UCSD-AML1 (cell line): ENCODE measurements around the gene GPR176.

Experiments
- DNase-seq: peaks from one replicate; lab custom pipeline; 2025; ENCODE audit not compliant: unreplicated experiment; lab: John Stamatoyannopoulos, UW

Gene GPR176

GRCh38 chr15:39919748-39920509 is at the start of gene GPR176:
Gene GPR176, minus strand, starts transcription at chr15:39920266. Its CDS starts 240 bp downstream, at chr15:39920026.
- no peak for DNase-seq

GRCh38 chr15:39969002-39969394 is 48.9 kb upstream of the GPR176 start:
- DNase-seq = no peak

GRCh38 chr15:39968273-39969001 is 48.4 kb upstream of the GPR176 start:
- no peak for DNase-seq

- DNase-seq = no peak
Measured at GRCh38 chr15:39966521-39966920, 46.5 kb upstream of the GPR176 start.

- DNase-seq = no peak
Measured at GRCh38 chr15:39963786-39964185, 43.7 kb upstream of the GPR176 start.

- no peak for DNase-seq
Measured at GRCh38 chr15:39961051-39961450, 41.0 kb upstream of the GPR176 start.

GRCh38 chr15:39960411-39960810 is 40.3 kb upstream of the GPR176 start:
- no peak for DNase-seq

GRCh38 chr15:39959411-39959810 is 39.3 kb upstream of the GPR176 start:
- DNase-seq = no peak

- DNase-seq = no peak
Measured at GRCh38 chr15:39957481-39957880, 37.4 kb upstream of the GPR176 start.

GRCh38 chr15:39953521-39953920 is 33.5 kb upstream of the GPR176 start:
- no peak for DNase-seq

GRCh38 chr15:39951561-39951960 is 31.5 kb upstream of the GPR176 start:
- no peak for DNase-seq

- no peak for DNase-seq
Measured at GRCh38 chr15:39948817-39949216, 28.8 kb upstream of the GPR176 start.

GRCh38 chr15:39947401-39948197 is 27.5 kb upstream of the GPR176 start:
- DNase-seq = no peak

- no peak for DNase-seq
Measured at GRCh38 chr15:39946862-39947261, 26.8 kb upstream of the GPR176 start.

GRCh38 chr15:39944726-39945125 is 24.7 kb upstream of the GPR176 start:
- DNase-seq = no peak

- DNase-seq = no peak
Measured at GRCh38 chr15:39942753-39943150, 22.7 kb upstream of the GPR176 start.

- DNase-seq = no peak
Measured at GRCh38 chr15:39942101-39942752, 22.2 kb upstream of the GPR176 start.

GRCh38 chr15:39939487-39940452 is 19.7 kb upstream of the GPR176 start:
- DNase-seq = no peak

- DNase-seq = no peak
Measured at GRCh38 chr15:39937696-39938095, 17.6 kb upstream of the GPR176 start.

- DNase-seq = no peak
Measured at GRCh38 chr15:39936681-39937080, 16.6 kb upstream of the GPR176 start.
